Transverse colon (tissue), 4 donors: ENCODE results near the gene DLGAP1.

Experiments
- CTCF ChIP-seq, 5 experiments: fragments of 200-600 bp in 3 of 5; fragments of 450-650 bp in 2 of 5; sonication (generic) in 3 of 5; IDR thresholded peaks; 1 replicate in 2 of 5; 2 replicates in 3 of 5; pipeline ENCODE4 v1.5.1; 2016 to 2017; ENCODE audit warnings: antibody characterized with exemption in 5 of 5, inconsistent platforms in 3 of 5, mild to moderate bottlenecking in 2 of 5, moderate library complexity in 1 of 5
- POLR2A ChIP-seq: fragments of 450-650 bp; IDR thresholded peaks from one replicate; pipeline ENCODE4 v1.6.1; 2016; ENCODE audit warnings: antibody characterized with exemption, mild to moderate bottlenecking, moderate library complexity
- POLR2AphosphoS5 ChIP-seq, 3 donors: sonication (generic); formaldehyde crosslinking; IDR thresholded peaks; one replicate each; pipeline ENCODE4 v1.6.1; 2016; ENCODE audit warnings: antibody characterized with exemption in 3 of 3

GRCh38 chr18:4400911-4401310 lies 54.2 kb downstream of the DLGAP1 start:
- TF ChIP-seq CTCF (IDR thresholded peaks at IDR 0.05) (no peak), POLR2A (no peak), POLR2AphosphoS5 (IDR thresholded peaks at IDR 0.05) (no peak)
